ENCODE data around the gene WDFY4. TPM values are rescaled to one million over a fixed set of nuclear protein-coding genes. Genes with fewer than 3 reads are reported as not detected.

The WDFY4 gene
- total and polyA plus RNA-seq, 2 experiments from 2014 or later, result 0.14 TPM; not detected in 1

- ATAC-seq (no peak), DNase-seq (ENCODE audit: low spot score) (no peak)
- no peaks in the 10 kb centered on the region for H3K27me3 ChIP-seq (ENCODE audit: insufficient read depth)
- Mint-ChIP-seq H3K9me3 (no peaks in the 10 kb centered on the region), H3K4me3 (no peak overlapping the region), H3K27me3 (ENCODE audit: insufficient read depth, low read depth, poor library complexity) (no peaks in the 10 kb centered on the region), H3K36me3 (ENCODE audit: low read depth) (no peaks in the 10 kb centered on the region), H3K4me1 (peaks cover 7% of the 10 kb centered on the region; the same call in 2 of the 3 replicates), H3K27ac (no peak overlapping the region)
- H2AFZ ChIP-seq, result no peak overlapping the region
- H3K79me2 ChIP-seq (replicated peaks; ENCODE audit: insufficient read depth), result no peaks in the 10 kb centered on the region
- no peaks in the 10 kb centered on the region for H4K20me1 ChIP-seq (replicated peaks; ENCODE audit: insufficient read depth)
- H3F3A ChIP-seq (replicated peaks; ENCODE audit: low read depth), result no peaks in the 10 kb centered on the region
- H3K9me2 ChIP-seq (ENCODE audit: insufficient read depth), result no peaks in the 10 kb centered on the region
- no peak overlapping the region for H3K4me3 ChIP-seq
- H3K36me3 ChIP-seq (ENCODE audit: insufficient read depth), result no peaks in the 10 kb centered on the region
- H3K4me1 ChIP-seq (ENCODE audit: insufficient read depth), result no peaks in the 10 kb centered on the region
- H3K4me2 ChIP-seq, result no peak overlapping the region
- no peak overlapping the region for H3K27ac ChIP-seq (ENCODE audit: low read depth)
- TF ChIP-seq ZNF331 (CRISPR knock-in tag; IDR thresholded peaks at IDR 0.05; ENCODE audit: low read depth), result no peak
- TF ChIP-seq STAT1 (IDR thresholded peaks at IDR 0.05; ENCODE audit: unreplicated experiment), result no peak
- no peak for TF ChIP-seq NANOG (IDR thresholded peaks at IDR 0.05; ENCODE audit: borderline replicate concordance)
- TF ChIP-seq REST (IDR thresholded peaks at IDR 0.05; ENCODE audit: unreplicated experiment), result no peak
- TF ChIP-seq CREB1 (CRISPR knock-in tag; IDR thresholded peaks at IDR 0.05; ENCODE audit: low read depth), result no peak
- TF ChIP-seq EZH2 (IDR thresholded peaks at IDR 0.05; ENCODE audit: low read depth, unreplicated experiment), result no peak
- no peak for TF ChIP-seq JUNB (IDR thresholded peaks at IDR 0.05; ENCODE audit: unreplicated experiment)
- no peak for TF ChIP-seq ZNF462 (CRISPR knock-in tag; IDR thresholded peaks at IDR 0.05)
These were observed 220.6 kb downstream of the WDFY4 start for GRCh38 chr10:48905311-48905710.
